Ishikawa (cell line): Measurements from ENCODE around the gene LPAR5.

Experiments used
- CEBPB ChIP-seq: IDR thresholded peaks from 2 replicates; pipeline ENCODE4 v1.6.1; 2012
- CREB1 ChIP-seq: IDR thresholded peaks from 2 replicates; pipeline ENCODE4 v1.6.1; 2012; ENCODE audit warnings: low read depth
- EGR1 ChIP-seq: IDR thresholded peaks from 2 replicates; pipeline ENCODE4 v1.6.1; 2012
- EP300 ChIP-seq: IDR thresholded peaks from 2 replicates; pipeline ENCODE4 v1.6.1; 2012; ENCODE audit warnings: borderline replicate concordance
- FOXM1 ChIP-seq: IDR thresholded peaks from 2 replicates; pipeline ENCODE4 v1.6.1; 2012; ENCODE audit warnings: low read depth, borderline replicate concordance
- NFIC ChIP-seq: IDR thresholded peaks from 2 replicates; pipeline ENCODE4 v1.6.1; 2012
- RAD21 ChIP-seq: IDR thresholded peaks from 2 replicates; pipeline ENCODE4 v1.6.1; 2012; ENCODE audit warnings: low read depth
- TAF1 ChIP-seq: IDR thresholded peaks from 2 replicates; pipeline ENCODE4 v1.6.1; 2012; ENCODE audit warnings: low read depth, mild to moderate bottlenecking
- TCF12 ChIP-seq: IDR thresholded peaks from 2 replicates; pipeline ENCODE4 v1.6.1; 2012; ENCODE audit warnings: low read depth
- TEAD4 ChIP-seq: IDR thresholded peaks from 2 replicates; pipeline ENCODE4 v1.6.1; 2012
- YY1 ChIP-seq: IDR thresholded peaks from 2 replicates; pipeline ENCODE4 v1.6.1; 2012; ENCODE audit warnings: low read depth
- ZBTB7A ChIP-seq: IDR thresholded peaks from 2 replicates; pipeline ENCODE4 v1.6.1; 2012; ENCODE audit warnings: low read depth
- TF ChIP-seq, protein P1 (sequence below): IDR thresholded peaks from 2 replicates; pipeline ENCODE4 v1.6.1; 2012
- TF ChIP-seq, protein P2 (sequence below): IDR thresholded peaks from 2 replicates; pipeline ENCODE4 v1.6.1; 2012; ENCODE audit warnings: low read depth, mild to moderate bottlenecking
- TF ChIP-seq, protein P3 (sequence below): IDR thresholded peaks from 2 replicates; pipeline ENCODE4 v1.6.1; 2012

LPAR5 gene

DNA sequence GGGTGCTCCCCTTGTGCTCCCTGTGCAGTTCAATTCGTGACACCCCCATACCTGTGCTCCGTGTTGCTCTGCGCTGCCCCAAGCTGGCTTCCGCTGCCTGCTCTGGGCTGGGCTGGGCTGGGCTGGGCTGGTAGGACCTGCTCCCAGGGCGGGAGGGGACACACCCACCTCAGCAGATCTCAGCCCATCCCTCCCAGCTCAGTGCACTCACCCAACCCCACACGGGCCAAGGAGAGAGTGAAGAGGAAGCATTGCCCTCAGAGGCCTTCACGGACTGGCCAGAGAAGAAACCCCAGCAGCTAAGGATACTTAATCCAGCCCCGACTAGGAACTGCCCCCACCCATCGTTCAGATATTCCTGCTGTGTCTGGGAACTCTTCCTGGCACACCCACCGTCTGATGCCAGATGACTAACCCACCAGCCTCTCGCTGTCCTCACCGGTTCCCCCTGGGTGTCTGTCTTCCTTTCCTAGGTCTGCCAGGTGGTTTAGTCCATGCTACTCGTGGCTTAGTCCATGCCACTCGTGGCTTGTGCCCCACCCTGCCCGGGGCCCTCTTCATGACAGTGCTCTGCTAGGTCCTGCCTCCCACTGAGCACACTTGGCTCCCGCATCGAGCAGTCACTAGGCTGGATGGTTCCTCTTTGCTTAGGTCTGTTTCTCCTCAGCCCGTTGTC lies at the start of gene LPAR5:
LPAR5 (minus strand) TSS at position 104 of the 676 bp plus-strand sequence. CDS start 14,711 bp downstream, outside the sequence.
- 0 out of 2 replicates have a peak, but pooled peaks have one; percentile 23 for TF ChIP-seq EP300
- TF ChIP-seq CEBPB, result no peak

DNA sequence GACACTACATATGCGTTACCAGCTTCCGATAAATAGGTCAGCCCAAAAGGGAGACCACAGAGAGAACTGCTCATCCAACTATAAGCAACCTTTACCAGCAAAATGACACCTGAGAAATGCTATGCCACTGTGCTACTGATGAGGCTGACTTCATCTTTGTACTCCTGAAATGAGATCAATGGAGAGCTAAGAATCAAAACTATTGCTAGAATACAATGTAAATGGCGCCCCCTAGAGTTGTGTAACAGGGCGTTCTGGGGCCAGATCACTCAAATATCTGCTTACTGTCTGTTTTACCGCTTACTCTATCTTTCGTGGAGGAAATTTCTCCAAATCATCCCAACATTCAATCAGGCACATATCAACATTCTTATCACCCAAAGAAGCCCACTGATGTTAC lies 48.9 kb upstream of the LPAR5 start:
- TF ChIP-seq, protein P1, sequence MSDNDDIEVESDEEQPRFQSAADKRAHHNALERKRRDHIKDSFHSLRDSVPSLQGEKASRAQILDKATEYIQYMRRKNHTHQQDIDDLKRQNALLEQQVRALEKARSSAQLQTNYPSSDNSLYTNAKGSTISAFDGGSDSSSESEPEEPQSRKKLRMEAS, result no peak
- TF ChIP-seq, protein P2, sequence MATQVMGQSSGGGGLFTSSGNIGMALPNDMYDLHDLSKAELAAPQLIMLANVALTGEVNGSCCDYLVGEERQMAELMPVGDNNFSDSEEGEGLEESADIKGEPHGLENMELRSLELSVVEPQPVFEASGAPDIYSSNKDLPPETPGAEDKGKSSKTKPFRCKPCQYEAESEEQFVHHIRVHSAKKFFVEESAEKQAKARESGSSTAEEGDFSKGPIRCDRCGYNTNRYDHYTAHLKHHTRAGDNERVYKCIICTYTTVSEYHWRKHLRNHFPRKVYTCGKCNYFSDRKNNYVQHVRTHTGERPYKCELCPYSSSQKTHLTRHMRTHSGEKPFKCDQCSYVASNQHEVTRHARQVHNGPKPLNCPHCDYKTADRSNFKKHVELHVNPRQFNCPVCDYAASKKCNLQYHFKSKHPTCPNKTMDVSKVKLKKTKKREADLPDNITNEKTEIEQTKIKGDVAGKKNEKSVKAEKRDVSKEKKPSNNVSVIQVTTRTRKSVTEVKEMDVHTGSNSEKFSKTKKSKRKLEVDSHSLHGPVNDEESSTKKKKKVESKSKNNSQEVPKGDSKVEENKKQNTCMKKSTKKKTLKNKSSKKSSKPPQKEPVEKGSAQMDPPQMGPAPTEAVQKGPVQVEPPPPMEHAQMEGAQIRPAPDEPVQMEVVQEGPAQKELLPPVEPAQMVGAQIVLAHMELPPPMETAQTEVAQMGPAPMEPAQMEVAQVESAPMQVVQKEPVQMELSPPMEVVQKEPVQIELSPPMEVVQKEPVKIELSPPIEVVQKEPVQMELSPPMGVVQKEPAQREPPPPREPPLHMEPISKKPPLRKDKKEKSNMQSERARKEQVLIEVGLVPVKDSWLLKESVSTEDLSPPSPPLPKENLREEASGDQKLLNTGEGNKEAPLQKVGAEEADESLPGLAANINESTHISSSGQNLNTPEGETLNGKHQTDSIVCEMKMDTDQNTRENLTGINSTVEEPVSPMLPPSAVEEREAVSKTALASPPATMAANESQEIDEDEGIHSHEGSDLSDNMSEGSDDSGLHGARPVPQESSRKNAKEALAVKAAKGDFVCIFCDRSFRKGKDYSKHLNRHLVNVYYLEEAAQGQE, result no peak
- peak; percentile 41; the same call in 1 of the 2 replicates for TF ChIP-seq CEBPB
- TF ChIP-seq RAD21, result peak; percentile 56

DNA sequence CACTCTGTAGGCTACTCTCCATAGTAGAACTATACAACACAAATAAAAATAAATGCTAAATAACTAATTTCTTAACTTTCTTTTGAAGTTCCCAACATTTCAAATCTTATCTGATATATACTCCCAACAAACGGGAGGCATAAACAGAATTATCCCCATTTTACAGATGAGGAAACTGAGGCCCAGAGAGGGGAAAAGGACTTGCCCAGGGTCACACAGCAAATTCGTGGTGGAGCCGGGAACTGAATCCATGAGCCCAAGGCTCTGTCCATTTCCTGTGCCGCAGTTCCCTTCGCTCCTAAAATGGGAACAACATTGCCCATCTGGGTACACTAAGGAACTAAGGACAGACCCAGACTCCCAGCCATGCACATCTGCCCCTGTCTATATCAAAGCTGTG lies 41.2 kb upstream of the LPAR5 start:
- no peak for TF ChIP-seq CEBPB
- TF ChIP-seq, protein P1, result no peak
- TF ChIP-seq TAF1, result no peak
- TF ChIP-seq ZBTB7A, result no peak
- no peak for TF ChIP-seq FOXM1
- TF ChIP-seq EP300, result no peak
- TF ChIP-seq TCF12, result no peak
- TF ChIP-seq, protein P3, sequence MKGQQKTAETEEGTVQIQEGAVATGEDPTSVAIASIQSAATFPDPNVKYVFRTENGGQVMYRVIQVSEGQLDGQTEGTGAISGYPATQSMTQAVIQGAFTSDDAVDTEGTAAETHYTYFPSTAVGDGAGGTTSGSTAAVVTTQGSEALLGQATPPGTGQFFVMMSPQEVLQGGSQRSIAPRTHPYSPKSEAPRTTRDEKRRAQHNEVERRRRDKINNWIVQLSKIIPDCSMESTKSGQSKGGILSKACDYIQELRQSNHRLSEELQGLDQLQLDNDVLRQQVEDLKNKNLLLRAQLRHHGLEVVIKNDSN, result no peak
- TF ChIP-seq CREB1, result no peak
- no peak for TF ChIP-seq RAD21
- TF ChIP-seq EGR1, result no peak
- TF ChIP-seq, protein P2, result no peak
- TF ChIP-seq NFIC, result no peak
- no peak for TF ChIP-seq YY1
- TF ChIP-seq TEAD4, result no peak

DNA sequence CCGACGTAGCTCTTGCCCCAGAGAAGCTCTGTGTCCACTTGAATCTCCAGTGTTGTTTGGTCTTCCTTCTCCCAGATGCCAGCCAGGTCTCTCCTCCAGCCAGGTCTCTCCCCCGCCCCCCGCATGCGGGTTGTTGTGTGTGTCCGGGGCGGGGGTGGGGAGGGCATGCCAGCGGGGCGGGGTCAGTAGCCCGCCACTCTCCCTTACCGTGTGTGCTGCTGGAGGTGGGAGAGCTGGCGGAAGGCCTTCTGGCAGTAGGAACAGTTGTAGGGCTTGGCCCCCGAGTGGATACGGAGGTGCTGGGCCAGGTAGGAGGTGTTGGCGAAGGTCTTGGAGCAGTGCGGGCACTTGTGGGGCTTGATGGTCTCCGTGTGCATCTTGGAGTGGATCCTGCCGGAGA lies 36.4 kb upstream of the LPAR5 start:
- no peak for TF ChIP-seq TEAD4
- TF ChIP-seq EGR1, result no peak
- no peak for TF ChIP-seq TCF12
- TF ChIP-seq, protein P1, result no peak
- no peak for TF ChIP-seq CREB1
- TF ChIP-seq, protein P2, result no peak
- no peak for TF ChIP-seq NFIC
- no peak for TF ChIP-seq RAD21
- no peak for TF ChIP-seq TAF1
- TF ChIP-seq EP300, result no peak
- no peak for TF ChIP-seq YY1
- TF ChIP-seq, protein P3, result no peak
- no peak for TF ChIP-seq ZBTB7A
- TF ChIP-seq FOXM1, result no peak
- TF ChIP-seq CEBPB, result no peak
